ENCODE measurements around the gene PFKFB3.
A peak's percentile ranks its signal among the peaks of the same experiment; 100 is the strongest.
"Not testable (repeated sequence)": the region's sequence is repeated elsewhere in the genome, so short reads cannot be mapped to it uniquely, and the experiment has no call there.

The PFKFB3 gene

DNA sequence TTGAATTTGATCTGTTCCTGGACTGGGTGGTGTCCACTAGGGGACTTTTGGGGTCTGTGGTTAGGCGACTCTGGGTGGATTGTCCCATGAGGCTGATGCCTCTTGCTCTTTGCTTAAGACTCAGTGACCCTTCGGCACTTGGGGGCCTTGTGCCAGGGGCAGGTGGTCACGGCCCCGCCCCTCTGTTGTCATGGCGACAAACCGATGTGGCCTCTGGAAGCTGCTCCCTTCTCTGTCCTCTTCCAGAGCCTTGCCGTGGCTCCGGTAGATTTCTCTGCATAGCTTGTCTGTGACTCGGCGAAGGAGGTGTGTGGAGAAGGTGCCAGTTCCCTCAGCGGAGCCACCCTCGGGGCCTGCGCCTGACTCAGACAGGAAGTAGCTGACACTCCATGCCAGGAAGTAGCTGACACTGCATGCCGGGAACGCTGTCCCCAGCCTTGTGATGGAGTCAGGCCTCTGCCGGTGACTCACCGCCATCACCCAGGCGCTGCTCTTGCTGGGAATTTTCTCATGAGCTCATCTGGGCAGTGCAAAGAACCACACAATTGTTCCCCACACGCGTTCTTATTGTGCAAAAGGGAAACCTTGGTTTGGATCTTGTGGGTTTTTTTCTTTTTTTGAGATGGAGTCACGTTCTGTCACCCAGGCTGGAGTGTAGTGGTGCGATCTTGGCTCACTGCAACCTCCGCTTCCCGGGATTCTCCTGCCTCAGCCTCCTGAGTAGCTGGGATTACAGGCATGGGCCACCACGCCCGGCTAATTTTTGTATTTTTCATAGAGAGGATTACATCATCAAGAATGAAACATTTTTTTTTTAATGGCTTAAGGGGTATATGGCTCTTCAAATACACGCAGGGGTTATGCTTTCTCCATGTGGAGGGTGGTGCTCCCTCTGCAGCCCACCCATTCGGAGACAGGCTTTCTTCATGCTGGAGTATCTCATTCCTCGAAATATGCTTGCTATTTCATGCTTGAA, 72.6 kb downstream of the PFKFB3 start:
- peak; percentile 77 for DNase-seq

DNA sequence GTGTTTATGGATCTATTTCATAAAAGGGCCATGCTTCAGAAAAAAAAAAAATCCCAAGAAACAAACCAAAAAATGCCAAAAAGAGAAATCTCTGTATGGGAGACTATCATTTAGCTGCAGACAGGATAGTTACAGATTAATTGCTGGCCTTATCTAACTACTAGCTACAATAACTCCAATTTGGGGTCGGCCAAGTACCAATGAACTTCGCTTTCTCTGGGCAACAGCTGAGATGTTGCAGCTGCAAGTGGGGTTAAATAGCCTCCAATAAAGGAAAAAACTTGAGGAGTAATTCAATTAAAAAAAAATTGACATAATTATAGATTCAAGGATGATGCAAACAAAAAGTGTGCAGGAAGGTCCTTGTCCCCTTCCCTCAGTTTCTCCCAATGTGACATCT, 73.6 kb downstream of the PFKFB3 start:
- DNase-seq, result no peak

DNA sequence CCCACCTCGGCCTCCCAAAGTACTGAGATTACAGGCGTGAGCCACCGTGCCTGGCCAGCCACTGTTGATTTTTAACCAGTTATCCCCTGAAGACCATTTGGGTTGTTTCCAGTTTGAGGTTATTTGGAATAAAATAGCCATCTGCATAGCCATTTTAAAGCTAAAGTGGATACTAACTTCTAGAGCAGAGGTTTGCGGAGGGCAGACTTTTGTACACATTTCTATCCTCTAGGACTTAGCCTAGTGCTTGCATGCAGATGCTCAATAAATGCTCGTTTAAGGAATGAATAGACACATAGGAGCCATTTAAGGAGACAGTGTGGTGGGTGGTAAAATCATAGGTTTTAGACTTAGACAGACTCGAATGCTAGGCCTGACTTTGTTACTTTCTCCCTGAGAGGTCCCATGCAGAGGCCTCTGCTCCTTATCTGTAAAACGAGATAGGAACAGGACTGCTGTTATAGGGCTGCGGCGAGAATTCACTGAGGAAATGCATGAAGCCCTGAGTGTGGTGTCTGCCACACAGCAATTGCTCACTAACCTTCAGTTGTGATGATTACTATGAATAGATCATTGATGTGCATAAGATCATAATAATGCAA, 75.9 kb downstream of the PFKFB3 start:
- no peak for DNase-seq

DNA sequence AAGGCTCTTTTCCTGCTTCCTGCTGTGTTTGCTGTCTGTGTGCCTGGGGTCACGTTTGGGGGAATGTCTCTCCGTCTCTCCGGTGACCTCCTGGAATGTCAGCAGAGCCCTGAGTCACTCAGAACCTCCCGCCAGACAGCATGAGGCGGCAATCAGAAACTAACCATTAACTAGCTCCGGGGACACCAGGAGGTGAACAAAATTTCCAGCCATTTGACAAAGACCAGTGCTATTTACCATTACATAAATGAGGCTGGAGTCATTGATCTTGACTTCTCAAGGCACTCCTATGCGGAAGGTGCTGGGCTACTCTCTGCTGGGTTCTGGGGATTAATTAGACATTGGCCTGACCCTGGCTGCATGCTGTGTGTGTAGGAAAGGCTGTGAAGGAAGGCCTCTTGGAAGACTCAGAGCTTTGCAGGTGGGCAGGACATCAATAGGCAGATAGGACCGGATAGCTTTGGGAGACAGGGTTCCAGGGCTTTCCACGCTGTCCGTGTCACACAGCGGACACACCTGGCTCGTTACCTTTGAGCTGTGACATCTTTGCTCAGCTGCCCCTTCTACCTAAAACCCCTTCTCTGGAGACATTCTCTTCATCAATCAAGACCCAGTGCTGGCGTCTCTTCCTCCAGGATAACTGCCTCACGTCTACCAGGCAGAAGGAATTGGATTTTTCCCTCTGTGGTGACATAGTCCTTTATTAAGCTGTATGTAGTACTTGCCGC, 77.0 kb downstream of the PFKFB3 start:
- no peak for DNase-seq

DNA sequence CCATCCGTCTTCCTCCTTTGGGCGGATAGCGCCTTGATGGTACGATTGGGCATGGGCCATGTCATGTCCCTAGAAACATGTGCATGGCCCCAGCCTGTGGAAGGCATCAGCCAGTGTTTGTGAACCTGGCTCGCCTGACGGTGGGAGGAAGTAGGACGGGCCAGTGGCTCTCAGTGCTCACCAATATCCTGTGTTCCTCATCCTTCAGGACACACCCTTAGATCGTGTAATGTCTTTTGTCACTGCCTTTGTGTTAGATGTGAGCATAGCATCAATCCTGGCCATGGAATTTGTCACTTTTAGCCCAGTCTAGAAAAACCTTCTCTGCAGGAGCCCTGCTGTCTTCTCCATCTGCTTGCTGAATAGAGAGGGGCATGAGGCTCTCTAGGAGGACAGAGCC, 77.6 kb downstream of the PFKFB3 start:
- DNase-seq, result no peak

DNA sequence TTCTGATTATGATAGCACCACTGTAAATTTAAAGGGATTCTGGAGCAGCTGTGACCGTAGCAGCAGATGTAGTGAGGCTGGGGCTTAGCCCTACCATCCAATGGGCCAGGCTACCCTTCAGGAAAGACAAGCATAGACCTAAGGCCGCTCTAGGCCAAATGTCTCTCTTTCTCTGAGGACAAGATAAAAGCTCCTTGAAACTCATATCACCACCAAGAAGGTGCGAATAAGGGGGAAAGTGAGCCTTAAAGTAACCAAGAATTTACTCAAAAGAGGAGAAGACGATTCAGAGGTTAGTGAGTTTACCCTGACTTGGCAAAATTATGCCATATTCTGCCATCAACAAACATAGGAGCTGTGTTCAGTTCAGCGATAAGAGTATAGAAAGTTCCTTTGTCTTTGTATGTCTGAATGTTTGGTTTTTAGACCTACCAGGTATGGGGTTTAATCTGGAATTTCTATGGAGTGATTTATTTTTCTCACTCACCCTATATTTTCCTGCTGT, 79.8 kb downstream of the PFKFB3 start:
- no peak for DNase-seq

DNA sequence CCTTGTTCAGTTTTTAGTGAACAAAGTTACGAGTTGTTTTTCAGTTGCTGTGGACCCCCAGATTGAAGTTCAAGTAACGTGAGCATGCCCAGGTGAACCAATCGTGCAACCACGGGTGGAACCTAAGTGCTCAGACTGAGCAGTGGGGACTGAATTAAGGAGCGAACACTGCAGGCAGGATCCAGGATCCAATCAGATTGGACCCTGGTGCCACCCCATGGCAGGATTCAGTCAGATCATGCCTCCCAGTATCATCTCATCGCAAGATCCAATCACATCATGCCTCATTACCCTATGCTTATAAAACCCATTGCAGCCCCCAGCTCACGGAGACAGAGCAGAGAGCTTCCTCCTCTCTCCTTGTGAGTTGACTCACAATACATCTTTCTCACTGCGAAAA, 80.9 kb downstream of the PFKFB3 start:
- DNase-seq, result no peak

DNA sequence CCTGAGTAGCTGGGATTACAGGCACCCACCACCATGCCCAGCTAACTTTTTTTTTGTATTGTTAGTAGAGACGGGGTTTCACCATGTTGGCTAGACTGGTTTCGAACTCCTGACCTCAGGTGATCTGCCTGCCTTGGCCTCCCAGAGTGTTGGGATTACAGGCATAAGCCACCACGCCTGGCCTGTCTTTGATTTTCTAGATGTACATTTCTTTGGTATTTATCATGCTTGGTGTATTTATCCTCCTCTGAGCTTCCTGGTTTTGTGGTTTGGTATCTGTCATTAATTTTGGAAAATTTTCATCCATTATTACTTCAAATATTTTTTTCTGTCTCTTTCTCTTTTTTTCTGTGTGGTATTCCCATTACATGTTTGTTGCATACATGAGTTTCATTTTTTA, 87.9 kb downstream of the PFKFB3 start:
- DNase-seq, result not testable (repeated sequence)

DNA sequence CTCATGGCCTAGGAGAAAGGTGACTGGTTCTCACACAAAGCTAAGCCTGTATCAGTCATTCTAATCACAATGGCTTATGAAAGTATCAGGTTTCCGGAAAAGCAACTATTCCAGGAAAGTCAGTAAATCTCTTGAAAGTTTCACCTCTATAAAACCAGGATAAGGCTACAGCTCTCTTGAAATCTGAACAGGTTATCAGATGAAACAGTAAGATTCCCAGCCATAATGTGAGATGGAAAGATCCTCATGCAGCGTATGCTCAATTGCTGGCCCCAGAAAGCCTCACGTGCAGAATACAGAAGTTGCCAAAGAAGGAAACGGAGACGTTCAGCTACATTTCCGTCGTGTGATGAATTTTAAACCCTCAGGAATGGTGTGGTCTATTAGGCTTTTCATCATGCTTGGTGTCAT, 90.0 kb downstream of the PFKFB3 start:
- no peak for DNase-seq

DNA sequence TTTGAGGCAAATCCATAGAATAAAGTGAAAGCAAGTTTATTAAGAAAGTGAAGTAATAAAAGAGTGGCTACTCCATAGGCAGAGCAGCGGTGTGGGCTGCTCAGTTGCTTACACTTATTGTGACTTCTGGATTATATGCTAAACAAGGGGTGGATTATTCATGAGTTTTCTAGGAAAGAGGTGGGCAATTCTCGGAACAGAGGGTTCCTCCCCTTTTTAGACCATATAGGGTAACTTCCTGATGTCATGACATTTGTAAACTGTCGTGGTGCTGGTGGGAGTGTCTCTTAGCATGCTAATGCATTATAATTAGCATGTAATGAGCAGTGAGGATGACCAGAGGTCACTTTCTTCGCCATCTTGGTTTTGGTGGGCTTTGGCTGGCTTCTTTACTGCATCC, 93.7 kb downstream of the PFKFB3 start:
- not testable (repeated sequence) for DNase-seq

DNA sequence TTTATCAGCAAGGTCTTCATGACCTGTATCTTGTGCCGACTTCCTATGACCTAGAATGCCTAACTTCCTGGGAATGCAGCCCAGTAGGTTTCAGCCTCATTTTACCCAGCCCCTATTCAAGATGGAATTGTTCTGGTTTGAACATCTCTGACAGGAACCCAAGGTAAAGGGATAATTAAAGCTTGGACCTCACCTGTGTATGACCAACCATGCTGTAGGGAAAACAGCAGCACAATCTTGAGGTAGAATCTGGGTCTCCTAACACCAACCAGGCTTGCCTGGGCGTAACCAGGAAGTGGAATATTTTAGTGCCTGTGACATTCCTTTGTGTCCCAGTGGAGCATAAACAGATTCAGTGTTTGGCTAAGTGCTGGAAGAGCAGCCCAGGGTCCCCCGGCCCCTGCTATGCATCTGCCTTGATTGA, 94.1 kb downstream of the PFKFB3 start:
- DNase-seq, result no peak

DNA sequence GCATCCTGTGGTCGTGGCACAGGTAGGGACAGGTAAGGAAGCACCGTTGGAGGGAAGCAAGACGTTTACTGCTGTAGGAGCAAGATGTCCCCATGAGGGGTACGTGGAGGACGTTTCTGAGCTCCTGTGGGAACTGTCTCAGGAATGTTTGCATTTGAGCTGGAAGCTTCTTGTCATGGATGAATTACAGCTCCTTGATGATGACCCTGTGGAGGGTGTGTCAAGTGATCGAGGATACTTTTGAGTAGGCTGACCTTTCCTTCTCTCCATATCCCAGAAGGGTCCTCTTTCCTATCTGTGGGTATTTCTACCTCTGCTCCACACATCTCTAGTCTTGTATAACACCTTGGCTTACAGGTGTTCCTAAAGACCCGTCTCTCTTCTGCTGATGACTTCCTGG, 94.8 kb downstream of the PFKFB3 start:
- DNase-seq, result no peak

DNA sequence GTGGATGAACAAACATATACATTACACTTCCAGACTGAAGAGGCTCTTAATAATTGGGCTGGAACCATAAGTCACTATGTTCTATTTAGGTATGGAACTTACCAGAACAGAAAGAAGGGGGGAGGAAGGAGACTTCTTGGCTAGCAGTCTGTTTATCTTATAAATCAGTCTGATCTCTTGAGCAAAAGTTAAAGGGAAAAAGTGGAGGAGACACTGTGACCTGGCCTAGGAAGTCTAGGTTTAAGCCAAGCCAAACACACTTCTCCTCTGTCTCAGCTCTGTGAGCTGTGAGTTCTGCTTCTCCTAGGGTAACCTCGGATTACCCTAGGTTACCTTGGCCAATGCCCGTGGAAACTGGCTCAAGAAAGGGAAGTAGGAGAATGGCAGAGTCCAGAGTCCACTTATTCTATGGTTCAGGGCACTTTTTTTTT, 95.2 kb downstream of the PFKFB3 start:
- no peak for DNase-seq

DNA sequence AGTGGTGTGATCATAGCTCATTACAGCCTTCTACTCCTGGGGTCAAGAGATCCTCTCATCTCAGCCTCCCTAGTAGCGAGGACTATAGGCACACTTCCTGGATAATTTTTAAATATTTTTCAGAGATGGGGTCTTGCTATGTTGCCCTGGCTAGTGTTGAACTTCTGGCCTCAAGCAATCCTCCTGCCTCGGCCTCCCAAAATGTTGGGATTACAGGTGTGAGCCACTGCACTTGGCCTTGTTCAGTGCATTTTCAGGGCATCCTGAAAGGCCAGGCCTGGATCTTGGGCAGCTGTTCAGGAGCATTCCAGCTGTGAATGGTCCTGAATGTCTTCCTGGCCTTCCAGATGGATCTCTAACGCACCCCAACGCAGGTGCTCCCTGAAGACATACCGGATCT, 95.7 kb downstream of the PFKFB3 start:
- DNase-seq, result no peak

DNA sequence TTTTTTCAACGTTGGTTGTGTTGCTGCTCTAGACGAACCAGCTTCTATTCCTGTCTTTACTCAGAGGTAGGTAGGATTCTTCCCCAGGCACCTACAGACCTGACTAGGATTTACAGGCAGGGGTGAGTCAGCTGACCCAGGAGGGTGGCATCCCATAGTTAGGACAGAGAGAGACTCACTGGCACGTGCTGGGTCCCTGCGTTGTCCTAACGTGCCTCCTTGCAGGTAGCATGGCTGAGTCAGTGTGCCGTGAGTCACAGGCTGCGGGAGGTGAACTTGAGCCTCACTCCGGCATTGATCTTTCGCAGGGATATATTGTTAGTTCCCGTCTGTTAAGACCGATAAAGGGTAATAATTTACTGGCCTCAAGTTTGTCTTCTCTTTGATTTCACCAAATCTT, 96.5 kb downstream of the PFKFB3 start:
- DNase-seq, result no peak

DNA sequence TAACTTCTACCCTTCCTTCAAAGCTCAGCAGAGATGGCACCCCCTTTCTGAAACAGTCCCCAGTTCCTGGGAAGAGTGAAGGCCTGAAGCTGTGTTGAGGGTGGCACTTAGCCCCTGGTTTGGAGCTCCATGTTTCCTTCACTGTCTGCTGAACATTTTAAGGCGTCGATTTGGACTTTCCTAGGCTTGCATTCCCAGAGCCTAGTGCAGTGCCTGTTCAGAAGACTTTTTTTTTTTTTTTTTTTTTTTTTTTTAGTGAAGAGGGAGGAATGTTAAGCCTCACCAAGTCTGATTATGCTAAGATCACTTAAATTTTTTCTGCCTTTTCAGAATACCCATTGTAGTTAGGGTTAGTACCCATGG, 97.0 kb downstream of the PFKFB3 start:
- no peak for DNase-seq

DNA sequence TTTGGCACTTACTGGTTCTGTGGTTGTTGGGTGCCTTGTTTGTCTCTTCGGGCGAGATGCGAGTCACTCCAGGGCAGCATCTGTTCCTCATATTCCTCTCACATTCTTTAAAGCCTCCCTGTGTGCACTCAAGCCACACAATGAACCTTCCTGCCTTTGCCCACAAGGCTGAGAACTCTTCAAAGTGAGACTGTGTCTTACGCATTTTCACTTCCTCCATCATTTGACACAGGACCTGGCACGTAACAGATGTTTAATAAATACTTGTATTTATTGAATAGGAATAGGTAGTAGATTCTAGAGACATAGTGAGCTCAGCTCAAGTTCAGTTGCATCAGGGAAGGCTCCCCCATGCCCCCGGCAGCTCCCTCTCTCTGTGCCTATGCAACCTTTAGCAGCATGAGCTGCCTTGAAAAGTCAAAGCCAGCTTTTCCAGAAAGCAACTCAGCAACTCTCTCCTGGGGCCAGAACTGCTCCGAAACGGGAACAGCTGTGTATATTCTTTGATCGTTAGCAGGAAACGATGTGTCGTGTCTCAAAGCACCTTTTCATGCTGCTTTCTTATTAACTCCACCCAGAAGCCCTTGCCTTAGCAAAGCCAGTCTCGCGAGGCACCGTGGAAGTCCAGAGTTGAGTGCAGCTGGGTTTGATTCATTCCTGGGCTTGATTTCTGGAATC, 97.5 kb downstream of the PFKFB3 start:
- peak; percentile 50 for DNase-seq

DNA sequence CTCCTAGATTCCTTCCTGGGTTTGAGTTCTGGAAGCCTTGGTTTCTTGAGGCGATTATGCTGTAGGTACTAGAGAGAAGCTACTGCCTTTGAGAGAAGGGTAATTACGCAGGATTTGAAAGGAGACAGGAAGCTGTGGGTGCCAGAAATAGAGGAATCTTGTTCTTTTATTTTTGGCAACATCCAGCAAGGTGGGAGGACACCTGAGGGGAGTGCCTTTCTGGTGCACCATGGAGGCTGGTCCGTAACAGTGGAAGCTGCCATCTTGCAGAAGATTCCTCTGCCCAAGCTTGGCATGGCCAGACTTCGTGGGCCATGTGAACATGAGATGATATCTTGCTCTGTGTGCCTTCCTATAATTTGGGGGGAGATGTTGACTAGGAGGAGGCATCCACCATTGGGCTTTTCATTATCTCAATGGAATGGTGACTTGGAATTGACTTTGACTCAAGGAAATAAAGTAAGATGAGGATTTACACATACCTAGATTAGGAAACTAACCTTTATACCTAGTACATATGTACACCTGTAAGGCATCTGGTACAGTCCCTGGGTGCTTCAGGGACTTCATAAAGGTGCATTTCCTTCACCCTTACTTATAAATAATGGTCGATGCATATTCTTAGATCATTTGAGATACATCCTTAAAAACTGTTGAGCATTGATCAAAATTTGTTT, 98.2 kb downstream of the PFKFB3 start:
- DNase-seq, result no peak

DNA sequence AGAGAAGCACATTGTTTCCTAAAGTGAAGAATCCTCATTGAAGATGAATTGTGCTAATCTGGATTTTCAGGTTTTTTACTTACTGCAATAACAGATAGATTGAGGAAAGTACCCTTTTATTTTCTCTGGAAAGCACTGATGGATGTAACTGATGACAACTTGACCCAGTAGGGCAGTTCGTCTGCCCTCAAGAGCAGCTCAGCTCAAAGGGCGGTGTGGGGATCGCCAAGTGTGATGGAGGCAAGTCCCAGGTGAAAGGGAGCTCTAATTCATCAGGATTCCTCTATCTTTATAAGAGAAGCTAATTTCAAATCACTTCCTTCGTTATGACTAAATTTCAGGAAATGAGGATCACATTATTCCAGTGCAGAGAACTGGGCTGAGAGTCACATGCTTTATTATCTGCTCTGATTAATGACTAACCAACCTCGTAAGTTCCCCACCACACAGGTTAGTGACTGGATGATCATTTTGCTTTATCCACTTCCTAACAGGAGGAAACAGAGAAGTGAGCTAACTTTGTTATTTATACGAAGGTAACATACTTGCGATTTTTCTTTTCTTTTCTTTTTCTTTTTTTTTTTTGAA, 98.8 kb downstream of the PFKFB3 start:
- no peak for DNase-seq

All from GDM1 (cell line).